Suprapubic skin (tissue), 4 donors: ENCODE data around the gene DST.

Experiments used
- POLR2A ChIP-seq, 2 donors: fragments of 450-650 bp; IDR thresholded peaks; one replicate each; pipeline ENCODE4 v1.6.1; 2017; ENCODE audit warnings: antibody characterized with exemption in 2 of 2, mild to moderate bottlenecking in 2 of 2, moderate library complexity in 2 of 2
- POLR2AphosphoS5 ChIP-seq, 3 donors: sonication (generic); formaldehyde crosslinking; IDR thresholded peaks; one replicate each; pipeline ENCODE4 v1.6.1; 2017; ENCODE audit warnings: antibody characterized with exemption in 3 of 3
- TF ChIP-seq, protein P1 (sequence below), 2 donors: fragments of 200-600 bp in 1 of 2; fragments of 450-650 bp in 1 of 2; sonication (generic) in 1 of 2; IDR thresholded peaks; one replicate each; pipeline ENCODE4 v1.5.1; 2016 to 2019; ENCODE audit warnings: antibody characterized with exemption in 2 of 2, mild to moderate bottlenecking in 1 of 2, moderate library complexity in 1 of 2

DNA sequence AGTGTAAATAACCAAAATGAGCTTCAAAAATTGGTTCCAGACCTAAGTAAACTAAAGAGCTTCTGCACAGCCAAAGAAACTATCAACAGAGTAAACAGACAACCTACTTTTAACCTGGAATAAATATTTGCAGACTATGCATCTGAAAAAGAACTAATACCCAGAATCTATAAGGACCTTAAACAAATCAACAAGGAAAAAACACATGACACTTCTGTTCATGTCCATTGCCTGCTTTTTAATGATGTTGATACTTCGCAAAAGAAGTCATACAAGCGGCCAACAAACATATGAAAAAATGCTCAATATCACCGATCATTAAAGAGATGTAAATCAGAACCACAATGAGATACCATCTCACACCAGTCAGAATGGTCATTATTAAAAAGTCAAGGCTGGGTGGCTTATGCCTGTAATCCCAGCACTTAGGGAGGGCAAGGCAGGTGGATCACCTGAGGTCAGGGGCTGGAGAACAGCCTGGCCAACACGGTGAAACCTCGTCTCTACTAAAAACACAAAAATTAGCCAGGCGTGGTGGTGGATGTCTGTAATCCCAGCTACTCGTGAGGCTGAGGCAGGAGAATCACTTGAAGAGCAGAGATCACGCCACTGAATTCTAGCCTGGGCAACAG lies 42.5 kb upstream of the DST start:
- TF ChIP-seq, protein P1, sequence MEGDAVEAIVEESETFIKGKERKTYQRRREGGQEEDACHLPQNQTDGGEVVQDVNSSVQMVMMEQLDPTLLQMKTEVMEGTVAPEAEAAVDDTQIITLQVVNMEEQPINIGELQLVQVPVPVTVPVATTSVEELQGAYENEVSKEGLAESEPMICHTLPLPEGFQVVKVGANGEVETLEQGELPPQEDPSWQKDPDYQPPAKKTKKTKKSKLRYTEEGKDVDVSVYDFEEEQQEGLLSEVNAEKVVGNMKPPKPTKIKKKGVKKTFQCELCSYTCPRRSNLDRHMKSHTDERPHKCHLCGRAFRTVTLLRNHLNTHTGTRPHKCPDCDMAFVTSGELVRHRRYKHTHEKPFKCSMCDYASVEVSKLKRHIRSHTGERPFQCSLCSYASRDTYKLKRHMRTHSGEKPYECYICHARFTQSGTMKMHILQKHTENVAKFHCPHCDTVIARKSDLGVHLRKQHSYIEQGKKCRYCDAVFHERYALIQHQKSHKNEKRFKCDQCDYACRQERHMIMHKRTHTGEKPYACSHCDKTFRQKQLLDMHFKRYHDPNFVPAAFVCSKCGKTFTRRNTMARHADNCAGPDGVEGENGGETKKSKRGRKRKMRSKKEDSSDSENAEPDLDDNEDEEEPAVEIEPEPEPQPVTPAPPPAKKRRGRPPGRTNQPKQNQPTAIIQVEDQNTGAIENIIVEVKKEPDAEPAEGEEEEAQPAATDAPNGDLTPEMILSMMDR (IDR thresholded peaks at IDR 0.05): no peak
- no peak for TF ChIP-seq POLR2AphosphoS5 (IDR thresholded peaks at IDR 0.05)
- TF ChIP-seq POLR2A (IDR thresholded peaks at IDR 0.05): no peak
